ENCODE data around the gene IFNA8. TPM values are rescaled to one million over a fixed set of nuclear protein-coding genes. Genes with fewer than 3 reads are reported as not detected.
"Not testable (repeated sequence)": the region's sequence is repeated elsewhere in the genome, so short reads cannot be mapped to it uniquely, and the experiment has no call there.

Gene IFNA8
- total RNA-seq, 1 donor from 2014 or later = not detected

DNA sequence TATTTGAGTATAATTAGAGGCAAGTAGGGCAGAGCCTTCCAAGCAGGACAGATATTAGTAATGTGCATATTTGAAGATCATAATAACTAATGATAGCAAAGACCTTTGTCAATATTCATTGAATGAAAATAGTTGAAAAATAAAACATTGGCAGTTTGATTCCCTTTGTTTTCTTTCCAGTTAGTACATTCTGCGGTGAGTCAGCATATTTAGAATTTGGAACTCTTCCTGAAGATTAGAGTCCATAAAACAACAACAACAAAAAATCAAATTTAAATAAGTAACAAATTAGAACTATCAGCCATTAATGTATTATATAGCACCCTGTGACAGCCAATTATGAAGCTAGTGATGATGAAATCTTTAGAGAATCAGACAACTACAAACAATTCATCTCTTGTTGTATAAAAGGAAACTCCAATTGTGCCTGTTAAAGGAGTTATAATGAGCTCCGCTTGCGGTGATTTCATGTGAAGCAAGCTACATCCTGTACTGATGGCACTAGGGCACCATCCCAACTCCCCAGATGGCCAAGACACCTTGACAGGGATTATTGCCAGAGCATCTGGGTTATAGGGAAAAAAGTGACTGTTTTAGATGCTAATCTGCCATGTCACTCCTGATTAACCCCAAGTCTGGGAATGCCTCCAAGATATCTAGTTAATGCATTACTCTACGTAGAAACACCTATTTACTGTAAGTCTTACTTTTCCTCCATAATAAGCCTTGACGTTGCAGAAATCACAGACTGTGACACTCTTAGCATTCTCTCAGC, 6.8 kb downstream of the IFNA8 start:
- Histone ChIP-seq H3K36me3 (ENCODE audit: control insufficient read depth in 3 of 3, insufficient read depth in 3 of 3, low read length in 3 of 3) (no peaks in the 10 kb centered on the region), H3K9ac (ENCODE audit: low read depth in 1 of 3, low read length in 3 of 3) (no peak overlapping the region), H3K27me3 (ENCODE audit: control insufficient read depth in 3 of 3, insufficient read depth in 3 of 3, low read length in 3 of 3) (peaks cover 0 to 5% (median 4%) of the 10 kb centered on the region in 3 donors), H3K4me1 (ENCODE audit: control insufficient read depth in 3 of 3, insufficient read depth in 3 of 3, low read length in 3 of 3) (no peaks in the 10 kb centered on the region), H3K4me3 (ENCODE audit: low read length in 3 of 3) (no peak overlapping the region), H3K9me3 (ENCODE audit: control insufficient read depth in 3 of 3, low read length in 3 of 3) (no peaks in the 10 kb centered on the region), H3K27ac (ENCODE audit: low read depth, low read length) (no peak overlapping the region)

DNA sequence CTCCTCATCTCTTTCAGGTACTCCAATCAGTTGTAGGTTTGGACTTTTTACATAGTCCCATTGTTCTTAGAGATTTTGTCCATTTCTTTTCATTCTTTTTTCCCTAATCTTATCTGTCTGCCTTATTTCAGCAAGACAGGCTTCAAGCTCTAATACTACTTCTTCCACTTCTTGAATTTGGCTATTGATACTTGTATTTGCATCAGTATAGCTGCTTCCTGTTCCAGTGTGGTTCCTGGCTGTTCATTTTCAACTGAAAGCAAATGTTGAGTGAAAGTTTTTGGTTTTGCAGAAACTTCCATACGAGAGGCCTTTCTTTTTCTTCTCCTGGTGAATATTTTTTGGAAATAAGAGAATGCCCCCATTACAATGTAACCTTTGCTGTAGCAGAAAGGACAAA, 19.3 kb downstream of the IFNA8 start:
- Histone ChIP-seq H3K4me1 (ENCODE audit: control insufficient read depth in 3 of 3, insufficient read depth in 3 of 3, low read length in 3 of 3) (no peaks in the 10 kb centered on the region), H3K9ac (ENCODE audit: low read depth in 1 of 3, low read length in 3 of 3) (no peak overlapping the region), H3K27ac (ENCODE audit: low read depth, low read length) (no peak overlapping the region), H3K4me3 (ENCODE audit: low read length in 3 of 3) (no peak overlapping the region), H3K9me3 (ENCODE audit: control insufficient read depth in 3 of 3, low read length in 3 of 3) (no peaks in the 10 kb centered on the region), H3K27me3 (ENCODE audit: control insufficient read depth in 3 of 3, insufficient read depth in 3 of 3, low read length in 3 of 3) (no peaks in the 10 kb centered on the region), H3K36me3 (ENCODE audit: control insufficient read depth in 3 of 3, insufficient read depth in 3 of 3, low read length in 3 of 3) (no peaks in the 10 kb centered on the region)

DNA sequence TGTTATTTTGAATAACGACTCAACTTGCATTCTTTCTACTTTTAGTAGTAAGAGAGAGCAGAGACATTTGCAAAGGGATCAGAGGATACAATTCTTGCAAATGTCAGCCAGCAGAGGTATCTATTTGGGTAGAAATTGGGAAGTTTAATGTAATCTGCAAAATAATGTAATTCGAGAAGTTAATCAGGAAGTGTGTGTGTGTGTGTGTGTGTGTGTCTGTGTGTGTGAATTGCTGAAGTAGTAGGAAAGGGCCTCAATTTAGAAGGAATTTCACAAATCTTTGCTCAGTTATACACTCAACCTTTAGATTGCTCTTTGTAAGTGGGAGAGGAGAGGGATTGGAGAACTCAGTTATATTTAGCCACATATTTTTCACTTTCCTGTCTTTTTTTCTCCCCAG, 20.3 kb downstream of the IFNA8 start:
- Histone ChIP-seq H3K27ac (ENCODE audit: low read depth, low read length) (no peak overlapping the region), H3K4me3 (ENCODE audit: low read length in 3 of 3) (no peak overlapping the region), H3K36me3 (ENCODE audit: control insufficient read depth in 3 of 3, insufficient read depth in 3 of 3, low read length in 3 of 3) (no peaks in the 10 kb centered on the region), H3K9ac (ENCODE audit: low read depth in 1 of 3, low read length in 3 of 3) (no peak overlapping the region), H3K27me3 (ENCODE audit: control insufficient read depth in 3 of 3, insufficient read depth in 3 of 3, low read length in 3 of 3) (no peaks in the 10 kb centered on the region), H3K4me1 (ENCODE audit: control insufficient read depth in 3 of 3, insufficient read depth in 3 of 3, low read length in 3 of 3) (no peaks in the 10 kb centered on the region), H3K9me3 (ENCODE audit: control insufficient read depth in 3 of 3, low read length in 3 of 3) (no peaks in the 10 kb centered on the region)

DNA sequence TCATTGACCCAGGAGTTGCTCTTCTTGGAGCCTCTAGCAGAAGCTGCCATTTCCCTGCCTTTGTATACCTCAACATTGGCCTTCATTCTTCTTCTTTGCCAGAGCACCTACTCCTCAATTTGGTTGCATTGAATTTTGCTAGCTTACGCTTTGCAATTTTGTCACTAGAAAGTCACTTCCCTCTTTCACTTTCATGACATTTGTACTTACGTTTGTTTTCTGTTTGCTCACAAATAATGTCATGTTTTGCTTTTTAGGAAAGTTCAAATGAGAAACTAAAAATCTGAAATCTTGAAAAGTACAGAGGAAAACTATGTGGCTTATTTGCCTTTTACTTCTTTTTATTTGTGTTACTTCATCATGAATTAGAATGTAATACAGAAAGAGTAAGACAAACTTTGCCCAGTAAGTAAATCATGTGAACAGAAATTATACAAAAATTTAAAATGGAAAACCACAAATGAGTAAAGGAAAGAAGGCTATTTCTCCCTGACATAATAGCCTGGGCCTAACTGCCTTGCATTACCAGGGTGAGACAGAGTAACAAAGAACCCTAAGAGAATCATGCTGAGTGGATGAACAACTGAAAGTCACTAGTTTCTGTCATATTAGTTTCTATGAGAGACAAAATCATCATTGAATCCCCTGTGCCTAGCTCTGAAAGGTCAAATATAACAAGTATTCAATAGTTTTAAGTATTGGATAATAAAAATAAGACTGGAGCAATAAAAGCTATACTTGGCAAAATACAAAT, 23.9 kb downstream of the IFNA8 start:
- Histone ChIP-seq H3K27me3 (ENCODE audit: control insufficient read depth in 3 of 3, insufficient read depth in 3 of 3, low read length in 3 of 3) (no peaks in the 10 kb centered on the region), H3K27ac (ENCODE audit: low read depth, low read length) (no peak overlapping the region), H3K4me1 (ENCODE audit: control insufficient read depth in 3 of 3, insufficient read depth in 3 of 3, low read length in 3 of 3) (no peaks in the 10 kb centered on the region), H3K36me3 (ENCODE audit: control insufficient read depth in 3 of 3, insufficient read depth in 3 of 3, low read length in 3 of 3) (no peaks in the 10 kb centered on the region), H3K4me3 (ENCODE audit: low read length in 3 of 3) (no peak overlapping the region), H3K9ac (ENCODE audit: low read depth in 1 of 3, low read length in 3 of 3) (no peak overlapping the region), H3K9me3 (ENCODE audit: control insufficient read depth in 3 of 3, low read length in 3 of 3) (no peaks in the 10 kb centered on the region)

DNA sequence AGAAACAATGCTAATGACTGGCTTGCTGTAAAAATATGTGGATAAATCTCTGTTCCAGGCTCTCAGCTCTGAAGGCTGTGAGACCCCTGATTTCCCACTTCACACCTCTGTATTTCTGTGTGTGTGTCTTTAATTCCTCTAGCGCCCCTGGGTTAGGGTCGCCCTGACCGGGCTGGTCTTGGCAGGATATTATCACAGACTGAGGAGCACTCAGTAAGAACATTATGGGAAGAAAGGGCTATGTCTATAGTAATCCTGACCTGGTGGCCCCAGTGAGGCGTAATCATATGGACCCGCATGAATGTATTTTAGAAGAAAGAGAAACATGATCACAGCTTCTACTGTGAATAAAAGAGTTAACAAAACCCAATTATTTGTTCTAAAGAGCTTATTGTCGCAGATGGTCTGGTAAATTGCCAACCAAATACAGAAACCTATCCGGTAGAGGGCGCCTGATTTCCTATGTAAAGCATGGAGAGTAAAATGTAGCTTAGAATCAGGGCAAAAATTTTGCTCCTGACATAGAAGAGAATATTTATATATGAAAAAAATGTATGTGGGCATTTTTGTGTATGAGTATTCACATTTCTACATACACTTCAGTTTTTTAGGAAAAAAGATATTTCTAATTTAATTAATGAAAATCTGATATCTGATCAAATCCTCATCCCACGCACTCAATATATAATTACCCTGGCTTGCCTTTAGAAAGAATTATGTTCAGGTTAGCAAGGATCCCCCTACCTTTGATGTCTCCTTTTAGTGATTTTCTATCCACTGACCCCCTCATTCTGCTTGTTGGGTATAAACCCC, 25.5 kb downstream of the IFNA8 start:
- Histone ChIP-seq H3K4me3 (ENCODE audit: low read length in 3 of 3) (no peak overlapping the region), H3K27ac (ENCODE audit: low read depth, low read length) (no peak overlapping the region), H3K4me1 (ENCODE audit: control insufficient read depth in 3 of 3, insufficient read depth in 3 of 3, low read length in 3 of 3) (no peaks in the 10 kb centered on the region), H3K9ac (ENCODE audit: low read depth in 1 of 3, low read length in 3 of 3) (no peak overlapping the region), H3K27me3 (ENCODE audit: control insufficient read depth in 3 of 3, insufficient read depth in 3 of 3, low read length in 3 of 3) (no peaks in the 10 kb centered on the region), H3K36me3 (ENCODE audit: control insufficient read depth in 3 of 3, insufficient read depth in 3 of 3, low read length in 3 of 3) (no peaks in the 10 kb centered on the region), H3K9me3 (ENCODE audit: control insufficient read depth in 3 of 3, low read length in 3 of 3) (no peaks in the 10 kb centered on the region)

DNA sequence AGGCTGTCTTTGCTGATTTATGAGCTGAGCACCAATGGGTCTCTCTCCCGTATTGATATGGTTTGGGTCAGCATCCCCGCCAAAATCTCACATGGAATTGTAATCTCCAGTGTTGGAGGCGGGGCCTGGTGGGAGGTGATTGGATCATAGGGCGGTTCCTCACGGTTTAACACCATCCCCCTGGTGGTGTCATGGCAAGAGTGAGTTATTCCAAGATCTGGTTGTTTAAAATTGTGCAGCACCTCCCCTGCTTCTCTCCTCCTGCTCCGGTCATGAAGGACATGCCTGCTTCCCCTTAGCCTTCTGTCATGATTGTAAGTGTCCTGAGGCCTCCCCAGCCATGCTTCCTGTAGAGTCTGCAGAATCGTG, 26.1 kb downstream of the IFNA8 start:
- H3K27me3 ChIP-seq (ENCODE audit: control insufficient read depth in 3 of 3, insufficient read depth in 3 of 3, low read length in 3 of 3); H3K9ac ChIP-seq (ENCODE audit: low read depth in 1 of 3, low read length in 3 of 3); H3K4me3 ChIP-seq (ENCODE audit: low read length in 3 of 3); H3K4me1 ChIP-seq (ENCODE audit: control insufficient read depth in 3 of 3, insufficient read depth in 3 of 3, low read length in 3 of 3); H3K36me3 ChIP-seq (ENCODE audit: control insufficient read depth in 3 of 3, insufficient read depth in 3 of 3, low read length in 3 of 3); H3K27ac ChIP-seq (ENCODE audit: low read depth, low read length); H3K9me3 ChIP-seq (ENCODE audit: control insufficient read depth in 3 of 3, low read length in 3 of 3): not testable (repeated sequence)

DNA sequence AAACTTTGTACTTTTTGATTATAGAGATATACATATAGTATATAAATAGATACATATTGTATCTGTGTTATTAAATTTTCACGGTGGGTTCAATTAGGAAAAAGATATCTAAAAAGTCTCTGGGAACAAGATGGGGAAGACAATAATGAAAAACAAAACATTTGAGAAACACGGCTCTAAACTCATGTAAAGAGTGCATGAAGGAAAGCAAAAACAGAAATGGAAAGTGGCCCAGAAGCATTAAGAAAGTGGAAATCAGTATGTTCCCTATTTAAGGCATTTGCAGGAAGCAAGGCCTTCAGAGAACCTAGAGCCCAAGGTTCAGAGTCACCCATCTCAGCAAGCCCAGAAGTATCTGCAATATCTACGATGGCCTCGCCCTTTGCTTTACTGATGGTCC, 31.2 kb downstream of the IFNA8 start, which contains the start of gene IFNA1:
IFNA1 (plus strand) TSS at position 301 of the 400 bp plus-strand sequence; CDS start at position 370, 69 bp downstream.
- Histone ChIP-seq H3K27me3 (ENCODE audit: control insufficient read depth in 3 of 3, insufficient read depth in 3 of 3, low read length in 3 of 3) (no peaks in the 10 kb centered on the region), H3K9ac (ENCODE audit: low read depth in 1 of 3, low read length in 3 of 3) (no peak within 1 kb of the TSS), H3K4me1 (ENCODE audit: control insufficient read depth in 3 of 3, insufficient read depth in 3 of 3, low read length in 3 of 3) (no peaks in the 10 kb centered on the region), H3K36me3 (ENCODE audit: control insufficient read depth in 3 of 3, insufficient read depth in 3 of 3, low read length in 3 of 3) (no peaks in the 10 kb centered on the region), H3K4me3 (ENCODE audit: low read length in 3 of 3) (no peak within 1 kb of the TSS), H3K9me3 (ENCODE audit: control insufficient read depth in 3 of 3, low read length in 3 of 3) (no peaks in the 10 kb centered on the region), H3K27ac (ENCODE audit: low read depth, low read length) (no peak within 1 kb of the TSS)

DNA sequence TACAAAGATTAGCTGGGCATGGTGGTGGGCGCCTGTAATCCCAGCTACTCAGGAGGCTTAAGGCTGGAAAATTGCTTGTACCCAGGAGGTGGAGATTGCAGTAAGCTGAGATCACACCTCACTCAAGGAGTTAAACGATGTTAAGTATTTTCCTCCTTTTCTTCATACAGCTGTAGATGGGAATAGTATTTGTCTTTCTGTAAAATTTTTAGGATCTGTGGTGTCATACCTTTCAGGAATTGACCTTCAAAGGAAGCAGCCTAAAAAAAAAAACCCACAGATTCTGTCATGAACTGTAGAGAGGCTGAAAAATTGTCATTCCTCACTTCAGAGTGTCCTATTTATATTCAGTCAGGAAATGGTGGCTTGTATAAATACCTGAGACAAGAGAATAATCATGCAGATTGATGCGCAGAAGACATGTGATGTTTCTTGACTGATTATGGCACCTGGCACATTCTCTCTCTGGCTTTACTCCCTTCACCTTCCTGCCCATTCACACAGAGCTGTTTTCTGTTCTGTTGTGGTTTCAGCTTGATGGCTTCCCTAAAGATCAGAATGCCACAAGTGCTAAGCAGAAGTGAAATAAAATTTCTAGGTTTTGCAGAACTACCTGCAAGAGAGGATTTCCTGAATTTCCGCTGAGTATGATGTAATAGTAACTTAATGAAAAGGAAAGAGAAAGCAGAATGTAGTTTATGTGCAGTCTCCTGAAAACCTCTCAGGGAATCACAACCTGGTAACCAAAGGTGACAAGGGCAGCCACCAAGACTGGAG, 35.1 kb downstream of the IFNA8 start:
- H3K4me3 ChIP-seq (ENCODE audit: low read length in 3 of 3) = no peak overlapping the region
- H3K9me3 ChIP-seq (ENCODE audit: control insufficient read depth in 3 of 3, low read length in 3 of 3) = no peaks in the 10 kb centered on the region
- no peak overlapping the region for H3K9ac ChIP-seq (ENCODE audit: low read depth in 1 of 3, low read length in 3 of 3)
- no peaks in the 10 kb centered on the region for H3K36me3 ChIP-seq (ENCODE audit: control insufficient read depth in 3 of 3, insufficient read depth in 3 of 3, low read length in 3 of 3)
- no peaks in the 10 kb centered on the region for H3K4me1 ChIP-seq (ENCODE audit: control insufficient read depth in 3 of 3, insufficient read depth in 3 of 3, low read length in 3 of 3)
- H3K27ac ChIP-seq (ENCODE audit: low read depth, low read length) = no peak overlapping the region
- H3K27me3 ChIP-seq (ENCODE audit: control insufficient read depth in 3 of 3, insufficient read depth in 3 of 3, low read length in 3 of 3) = no peaks in the 10 kb centered on the region

DNA sequence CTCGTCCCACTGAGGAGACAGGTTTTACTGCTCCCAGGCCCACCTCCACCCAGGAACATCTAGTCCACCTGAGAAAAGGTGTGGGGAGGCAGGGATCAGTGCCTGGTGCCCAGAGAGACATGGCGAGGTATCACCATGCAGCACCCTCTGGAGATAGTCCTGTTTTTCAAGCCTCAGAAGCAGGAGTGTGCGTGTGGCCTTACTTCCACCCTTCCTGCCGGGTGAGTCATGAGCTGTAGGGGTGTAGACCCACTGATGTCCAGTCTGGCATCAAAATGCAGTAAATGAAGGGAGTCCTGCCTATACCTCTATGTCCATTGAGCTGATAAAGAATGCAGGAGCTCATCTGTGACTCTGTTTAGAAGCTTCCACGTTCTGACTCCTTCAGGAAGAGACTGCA, 40.4 kb downstream of the IFNA8 start:
- H3K4me1 ChIP-seq (ENCODE audit: control insufficient read depth in 3 of 3, insufficient read depth in 3 of 3, low read length in 3 of 3); H3K9ac ChIP-seq (ENCODE audit: low read depth in 1 of 3, low read length in 3 of 3); H3K27ac ChIP-seq (ENCODE audit: low read depth, low read length); H3K27me3 ChIP-seq (ENCODE audit: control insufficient read depth in 3 of 3, insufficient read depth in 3 of 3, low read length in 3 of 3); H3K36me3 ChIP-seq (ENCODE audit: control insufficient read depth in 3 of 3, insufficient read depth in 3 of 3, low read length in 3 of 3); H3K4me3 ChIP-seq (ENCODE audit: low read length in 3 of 3); H3K9me3 ChIP-seq (ENCODE audit: control insufficient read depth in 3 of 3, low read length in 3 of 3): not testable (repeated sequence)
